Neural cell (in vitro differentiated cells): ENCODE data around the gene PIKFYVE. TPM values are rescaled to one million over a fixed set of nuclear protein-coding genes. Genes with fewer than 3 reads are reported as not detected.
"Not testable (repeated sequence)": the region's sequence is repeated elsewhere in the genome, so short reads cannot be mapped to it uniquely, and the experiment has no call there.

ENCODE experiments used
- H2AFZ ChIP-seq: fragments of 200-600, 300-800 bp; sonication (generic), shearing (Covaris generic); 2 replicates; pipeline ENCODE4 v1.6.0; 2014; ENCODE audit warnings: low read depth, mild to moderate bottlenecking, antibody characterized with exemption, low read length, moderate library complexity
- H3F3A ChIP-seq: fragments of 200-600 bp; shearing (Covaris generic); 2 replicates; pipeline ENCODE4 v1.6.1; 2016; ENCODE audit warnings: mild to moderate bottlenecking, moderate library complexity, mixed read lengths, antibody characterized with exemption, low read length; ENCODE audit not compliant: insufficient read depth, poor library complexity, severe bottlenecking
- H3K27ac ChIP-seq: fragments of 200-600, 300-800 bp; sonication (generic), shearing (Covaris generic); 2 replicates; pipeline ENCODE4 v1.5.1; 2014; ENCODE audit warnings: mild to moderate bottlenecking, low read length, moderate library complexity
- H3K27me3 ChIP-seq: fragments of 300-800, 200-600 bp; sonication (generic), shearing (Covaris generic); 2 replicates; pipeline ENCODE4 v1.6.0; 2014; ENCODE audit warnings: mild to moderate bottlenecking, low read depth, low read length, moderate library complexity; ENCODE audit not compliant: insufficient read depth
- H3K36me3 ChIP-seq: fragments of 300-800, 200-600 bp; sonication (generic), shearing (Covaris generic); 2 replicates; pipeline ENCODE4 v1.5.1; 2014; ENCODE audit warnings: mild to moderate bottlenecking, antibody characterized with exemption, low read length, moderate library complexity; ENCODE audit not compliant: insufficient read depth
- H3K4me2 ChIP-seq: fragments of 300-800, 200-600 bp; sonication (generic), shearing (Covaris generic); 2 replicates; pipeline ENCODE4 v1.6.0; 2014; ENCODE audit warnings: mild to moderate bottlenecking, low read length
- H3K4me3 ChIP-seq: fragments of 300-800, 200-600 bp; sonication (generic), shearing (Covaris generic); 2 replicates; pipeline ENCODE4 v1.5.1; 2014; ENCODE audit warnings: mild to moderate bottlenecking, low read length, moderate library complexity
- H3K79me2 ChIP-seq: fragments of 200-600 bp; shearing (Covaris generic); replicated peaks from 2 replicates; pipeline ENCODE4 v1.6.0; 2014; ENCODE audit warnings: mild to moderate bottlenecking, low read length, moderate library complexity; ENCODE audit not compliant: insufficient read depth
- H3K9ac ChIP-seq: fragments of 300-800, 200-600 bp; sonication (generic), shearing (Covaris generic); 2 replicates; pipeline ENCODE4 v1.6.1; 2016; ENCODE audit warnings: mild to moderate bottlenecking, low read length, mixed read lengths
- H3K9me2 ChIP-seq: fragments of 200-600 bp; shearing (Covaris generic); 2 replicates; pipeline ENCODE4 v1.6.1; 2016; ENCODE audit warnings: mild to moderate bottlenecking, low read length, mixed read lengths; ENCODE audit not compliant: insufficient read depth
- H3K9me3 ChIP-seq: fragments of 200-600, 300-800 bp; sonication (generic), shearing (Covaris generic); 2 replicates; pipeline ENCODE4 v1.6.1; 2016; ENCODE audit warnings: mild to moderate bottlenecking, mixed run types, low read length, moderate library complexity, mixed read lengths
- H4K20me1 ChIP-seq: fragments of 200-600 bp; shearing (Covaris generic); 2 replicates; pipeline ENCODE4 v1.6.1; 2016; ENCODE audit warnings: mild to moderate bottlenecking, mixed run types; ENCODE audit not compliant: insufficient read depth
- CTCF ChIP-seq: fragments of 450-650 bp; IDR thresholded peaks from 2 replicates; pipeline ENCODE4 v1.5.1; 2014; ENCODE audit warnings: antibody characterized with exemption, mild to moderate bottlenecking, moderate library complexity; ENCODE audit not compliant: poor library complexity, severe bottlenecking
- EP300 ChIP-seq: fragments of 450-650 bp; conservative IDR thresholded peaks from 2 replicates; pipeline ENCODE4 v1.6.1; 2014; ENCODE audit warnings: antibody characterized with exemption, mild to moderate bottlenecking, moderate library complexity; ENCODE audit not compliant: poor library complexity, severe bottlenecking
- EZH2 ChIP-seq: fragments of 200-600, 300-800 bp; shearing (Covaris generic), sonication (generic); IDR thresholded peaks from 2 replicates; pipeline ENCODE4 v1.6.1; 2014; ENCODE audit warnings: antibody characterized with exemption, low read length, borderline replicate concordance, mild to moderate bottlenecking; ENCODE audit not compliant: insufficient read depth, poor library complexity, severe bottlenecking
- MXI1 ChIP-seq: fragments of 450-650 bp; conservative IDR thresholded peaks from 2 replicates; pipeline ENCODE4 v1.6.1; 2014; ENCODE audit warnings: antibody characterized with exemption, mild to moderate bottlenecking; ENCODE audit not compliant: poor library complexity, severe bottlenecking
- POLR2AphosphoS5 ChIP-seq: IDR thresholded peaks from 2 replicates; pipeline ENCODE4 v1.6.1; 2012
- RAD21 ChIP-seq: fragments of 450-650 bp; conservative IDR thresholded peaks from 2 replicates; pipeline ENCODE4 v1.6.1; 2014; ENCODE audit warnings: antibody characterized with exemption, mild to moderate bottlenecking, moderate library complexity
- REST ChIP-seq: IDR thresholded peaks from 2 replicates; pipeline ENCODE4 v1.6.1; 2012; ENCODE audit warnings: borderline replicate concordance
- SMC3 ChIP-seq: fragments of 450-650 bp; conservative IDR thresholded peaks from 2 replicates; pipeline ENCODE4 v1.6.1; 2014; ENCODE audit warnings: antibody characterized with exemption, mild to moderate bottlenecking, moderate library complexity; ENCODE audit not compliant: poor library complexity
- TAF1 ChIP-seq: IDR thresholded peaks from 2 replicates; pipeline ENCODE4 v1.6.1; 2012; ENCODE audit warnings: low read depth
- polyA plus RNA-seq: library from polyadenylated mRNA; depleted of rRNA; stranded (reverse); fragments of >200 nt; gene quantifications from 2 replicates; pipeline ENCODE4 v1.2.3, GENCODE V29; 2014

Gene PIKFYVE
- polyA plus RNA-seq, 1 donor from 2014 or later = 27.1 TPM

- no peak overlapping the region for H3K4me2 ChIP-seq
- H3K27ac ChIP-seq = no peak overlapping the region
These were observed 9.8 kb upstream of the PIKFYVE start for GRCh38 chr2:208256192-208256782.

GRCh38 chr2:208256849-208257813 is 8.9 kb upstream of the PIKFYVE start:
- not testable (repeated sequence) for H3K9me3 ChIP-seq, H4K20me1 ChIP-seq, H3K9me2 ChIP-seq, H3K36me3 ChIP-seq, H3K9ac ChIP-seq, H3F3A ChIP-seq, H3K27me3 ChIP-seq, H3K4me3 ChIP-seq, H2AFZ ChIP-seq, H3K27ac ChIP-seq, H3K4me2 ChIP-seq
- H3K79me2 ChIP-seq = peaks cover 18% of the 10 kb centered on the region

More at GRCh38 chr2:208256192-208256782, 9.8 kb upstream of the PIKFYVE start:
- Histone ChIP-seq H3K27me3 (no peaks in the 10 kb centered on the region), H3K9me2 (no peaks in the 10 kb centered on the region), H3K9ac (no peak overlapping the region), H4K20me1 (no peaks in the 10 kb centered on the region), H3K4me3 (no peak overlapping the region), H3K9me3 (no peaks in the 10 kb centered on the region), H3K79me2 (peaks cover 27% of the 10 kb centered on the region), H2AFZ (no peak overlapping the region), H3K36me3 (no peaks in the 10 kb centered on the region), H3F3A (peaks cover 5% of the 10 kb centered on the region)
- TF ChIP-seq EZH2 = no peak
- TF ChIP-seq CTCF = no peak
- no peak for TF ChIP-seq REST
- TF ChIP-seq SMC3 = no peak
- no peak for TF ChIP-seq EP300
- no peak for TF ChIP-seq TAF1
- TF ChIP-seq POLR2AphosphoS5 = no peak
- TF ChIP-seq RAD21 = no peak
- no peak for TF ChIP-seq MXI1
